M059J (cell line): ENCODE measurements around the gene ZDHHC6. TPM values are rescaled to one million over a fixed set of nuclear protein-coding genes. Genes with fewer than 3 reads are reported as not detected.
A peak's percentile ranks its signal among the peaks of the same experiment; 100 is the strongest.

Experiments
- DNase-seq: peaks from one replicate; pipeline ENCODE4 v3.0.0-alpha.2; 2012; ENCODE audit warnings: low read depth
- total RNA-seq: library from RNA; depleted of rRNA; stranded (reverse); fragments of >200 nt; shearing (Covaris generic); gene quantifications from 2 replicates; pipeline ENCODE4 v1.2.3, GENCODE V29; 2014; rRNA removed

ZDHHC6 gene
- total RNA-seq, 1 experiment from 2014 or later: 40.1 TPM

- DNase-seq: no peak
Observed at GRCh38 chr10:112393341-112393740, 53.4 kb downstream of the ZDHHC6 start.

DNA sequence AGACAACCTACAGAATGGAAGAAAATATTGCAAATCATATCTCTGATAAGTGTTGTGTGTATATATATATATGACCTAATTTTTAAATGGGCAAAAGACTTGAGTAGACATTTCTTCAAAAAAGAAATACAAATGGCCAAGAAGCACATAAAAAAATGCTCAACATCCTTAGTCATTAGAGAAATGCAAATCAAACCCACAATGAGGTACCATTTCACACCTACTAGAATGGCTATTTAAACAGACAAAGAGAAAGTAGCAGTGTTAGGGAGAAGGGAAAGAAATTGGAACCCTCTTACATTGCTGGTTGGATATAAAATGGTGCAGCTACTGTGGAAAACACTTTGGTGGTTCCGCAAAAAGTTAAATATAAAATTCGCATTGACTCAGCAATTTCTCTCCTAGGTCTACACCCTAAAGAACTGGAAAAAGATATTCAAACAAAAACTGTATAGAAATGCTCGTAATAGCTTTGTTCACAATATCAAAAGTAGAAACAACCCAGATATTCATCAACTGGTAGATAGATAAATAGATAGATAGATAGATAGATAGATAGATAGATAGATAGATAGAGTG, 56.5 kb downstream of the ZDHHC6 start:
- DNase-seq: no peak

- peak; percentile 95 for DNase-seq
Observed at GRCh38 chr10:112389271-112389822, 57.4 kb downstream of the ZDHHC6 start.

DNA sequence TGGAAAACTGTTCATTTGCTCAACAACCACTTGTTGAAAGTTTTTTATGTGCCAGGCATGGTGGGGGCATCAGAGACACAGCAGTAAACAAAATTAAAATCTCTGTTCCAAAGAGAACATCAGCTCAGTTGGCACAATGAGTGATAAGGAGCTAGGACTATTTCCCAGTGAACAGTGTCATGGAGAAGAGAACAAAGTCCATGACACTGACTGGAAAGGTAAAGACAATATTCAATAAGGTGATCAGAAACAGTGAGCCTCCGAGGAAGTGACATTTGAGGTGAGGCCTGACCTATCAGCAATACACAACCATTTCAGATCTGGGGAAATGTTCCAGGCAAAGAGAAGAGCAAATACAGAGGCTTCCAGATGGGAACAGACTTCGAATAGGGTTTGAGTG, 58.2 kb downstream of the ZDHHC6 start:
- DNase-seq: no peak

- peak; percentile 48 for DNase-seq
Observed at GRCh38 chr10:112388056-112388455, 58.7 kb downstream of the ZDHHC6 start.

GRCh38 chr10:112385201-112385600, 61.5 kb downstream of the ZDHHC6 start:
- DNase-seq: no peak

- DNase-seq: no peak
Observed at GRCh38 chr10:112384141-112384540, 62.6 kb downstream of the ZDHHC6 start.

DNA sequence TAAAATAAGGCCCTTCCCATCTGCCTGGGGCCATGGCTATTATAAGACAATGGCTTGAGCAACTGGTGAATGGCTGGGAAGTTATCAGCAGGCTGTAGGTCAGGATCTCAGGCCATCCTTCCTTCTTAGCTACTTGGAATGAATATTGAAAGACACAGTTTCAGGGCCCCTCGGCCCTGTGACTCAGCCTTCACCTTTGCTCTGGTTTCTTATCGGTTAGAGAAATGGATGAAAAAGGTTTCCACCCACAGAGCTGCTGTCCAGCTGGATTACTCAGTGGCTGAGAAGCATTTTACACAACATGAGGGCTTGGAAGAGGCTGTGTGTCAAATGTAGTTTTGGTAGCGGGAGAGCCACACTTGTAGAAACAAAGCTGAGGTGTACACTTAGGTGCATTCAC, 63.4 kb downstream of the ZDHHC6 start:
- DNase-seq: peak; percentile 93

GRCh38 chr10:112382515-112383235, 64.0 kb downstream of the ZDHHC6 start:
- DNase-seq: no peak

Other genes with a start within 250 kb of the ZDHHC6 start
- gene TECTB, start 163.5 kb downstream of the ZDHHC6 start, total RNA-seq: 0.07 and 0.15 TPM in 2 replicates
- gene ACSL5, start 72.8 kb downstream of the ZDHHC6 start, total RNA-seq: 17.6 and 25.5 TPM in 2 replicates
- gene VTI1A, start 301 bp upstream of the ZDHHC6 start, total RNA-seq: 21.7 and 32.4 TPM in 2 replicates